Measurements from ENCODE around the gene SFMBT2.

DNA sequence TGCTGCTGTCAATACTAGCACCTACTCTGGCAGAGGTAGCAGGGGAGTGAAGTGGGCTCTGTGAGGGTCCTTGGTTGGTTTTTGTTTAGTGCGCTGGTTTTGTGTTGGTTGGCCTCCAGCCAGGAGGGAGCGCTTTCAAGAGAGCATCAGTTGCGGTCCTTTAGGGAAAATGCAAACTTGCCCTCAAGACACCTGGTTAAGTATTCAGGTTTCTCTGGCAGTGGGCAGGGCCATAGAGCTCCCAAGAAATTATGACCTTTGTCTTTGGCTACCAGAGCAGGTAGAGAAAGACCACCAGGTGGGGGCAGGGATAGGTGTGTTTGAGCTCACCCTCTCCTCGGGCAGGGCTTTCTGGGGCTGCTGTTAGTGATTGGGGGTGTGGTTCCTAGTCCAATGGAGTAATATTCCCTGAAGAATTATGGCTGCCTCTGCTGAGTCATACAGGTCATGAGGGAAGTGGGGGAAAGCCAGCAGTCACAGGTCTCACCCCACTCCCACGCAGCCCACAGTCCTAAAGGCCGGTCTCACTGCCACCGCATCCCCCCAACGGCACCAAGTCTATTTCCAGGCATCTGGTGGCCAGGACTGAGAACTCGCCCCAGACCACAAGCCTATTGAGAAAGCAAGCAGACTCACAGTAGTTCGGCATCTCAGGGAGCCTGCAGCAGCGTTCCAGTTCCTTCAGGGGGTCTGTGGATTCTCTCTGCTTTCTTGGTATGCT, 280.5 kb downstream of the SFMBT2 start:
- no peak for TF ChIP-seq EP300 (IDR thresholded peaks at IDR 0.05; ENCODE audit: low read depth)
- TF ChIP-seq, protein P1, sequence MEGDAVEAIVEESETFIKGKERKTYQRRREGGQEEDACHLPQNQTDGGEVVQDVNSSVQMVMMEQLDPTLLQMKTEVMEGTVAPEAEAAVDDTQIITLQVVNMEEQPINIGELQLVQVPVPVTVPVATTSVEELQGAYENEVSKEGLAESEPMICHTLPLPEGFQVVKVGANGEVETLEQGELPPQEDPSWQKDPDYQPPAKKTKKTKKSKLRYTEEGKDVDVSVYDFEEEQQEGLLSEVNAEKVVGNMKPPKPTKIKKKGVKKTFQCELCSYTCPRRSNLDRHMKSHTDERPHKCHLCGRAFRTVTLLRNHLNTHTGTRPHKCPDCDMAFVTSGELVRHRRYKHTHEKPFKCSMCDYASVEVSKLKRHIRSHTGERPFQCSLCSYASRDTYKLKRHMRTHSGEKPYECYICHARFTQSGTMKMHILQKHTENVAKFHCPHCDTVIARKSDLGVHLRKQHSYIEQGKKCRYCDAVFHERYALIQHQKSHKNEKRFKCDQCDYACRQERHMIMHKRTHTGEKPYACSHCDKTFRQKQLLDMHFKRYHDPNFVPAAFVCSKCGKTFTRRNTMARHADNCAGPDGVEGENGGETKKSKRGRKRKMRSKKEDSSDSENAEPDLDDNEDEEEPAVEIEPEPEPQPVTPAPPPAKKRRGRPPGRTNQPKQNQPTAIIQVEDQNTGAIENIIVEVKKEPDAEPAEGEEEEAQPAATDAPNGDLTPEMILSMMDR (IDR thresholded peaks at IDR 0.05): no peak
